ENCODE results near the gene SLC8A1.

GRCh38 chr2:40344364-40344763 is 107.5 kb downstream of the SLC8A1 start:
- TF ChIP-seq EZH2 (IDR thresholded peaks at IDR 0.05; ENCODE audit: borderline replicate concordance, insufficient read depth, low read depth, low read length, poor library complexity, severe bottlenecking) (no peak), CTCF (IDR thresholded peaks at IDR 0.05) (no peak)

Measured in B cell (primary cell).